ENCODE measurements around the gene CCT6A. TPM values are rescaled to one million over a fixed set of nuclear protein-coding genes. Genes with fewer than 3 reads are reported as not detected.

Gene CCT6A
- polyA plus RNA-seq, 1 donor from 2014 or later, result 275 TPM

DNA sequence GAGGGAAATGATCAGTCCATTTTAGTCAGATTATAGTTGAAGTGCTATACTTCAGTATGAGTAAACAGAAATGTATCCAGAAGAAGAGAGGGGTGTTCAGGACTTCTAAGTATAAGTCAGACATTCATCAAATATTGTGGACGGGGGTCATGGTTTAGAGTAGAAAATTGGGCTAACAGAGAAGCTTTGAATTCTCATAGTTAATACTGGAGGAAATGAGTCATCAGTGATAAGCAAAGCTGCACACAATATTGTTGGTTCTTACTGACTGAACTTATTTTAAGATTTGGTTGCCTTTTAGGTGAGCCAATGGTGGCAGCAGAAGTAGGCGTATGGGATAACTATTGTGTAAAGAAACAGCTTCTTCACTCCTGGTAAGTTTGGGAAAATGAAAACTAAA lies 10.8 kb downstream of the CCT6A start:
- Histone ChIP-seq H3K79me2 (replicated peaks; ENCODE audit: insufficient read depth, low read length) (peaks cover 3% of the 10 kb centered on the region), H4K20me1 (ENCODE audit: insufficient read depth) (no peaks in the 10 kb centered on the region), H3K4me2 (ENCODE audit: low read length) (no peak overlapping the region)

GRCh38 chr7:56063500-56063881 lies 11.9 kb downstream of the CCT6A start:
- no peaks in the 10 kb centered on the region for H3K27me3 ChIP-seq (ENCODE audit: insufficient read depth, low read depth, low read length)
- peaks cover 3% of the 10 kb centered on the region for H3K79me2 ChIP-seq (replicated peaks; ENCODE audit: insufficient read depth, low read length)
- no peaks in the 10 kb centered on the region for H3K9me3 ChIP-seq (ENCODE audit: low read length)
- H3K4me2 ChIP-seq (ENCODE audit: low read length), result no peak overlapping the region
- H3K9ac ChIP-seq (ENCODE audit: low read length), result no peak overlapping the region
- H4K20me1 ChIP-seq (ENCODE audit: insufficient read depth), result no peaks in the 10 kb centered on the region
- H2AFZ ChIP-seq (ENCODE audit: low read depth, low read length), result peak overlapping the region; percentile 56
- peak overlapping the region; percentile 94 for H3K4me3 ChIP-seq (ENCODE audit: low read length)
- H3F3A ChIP-seq (ENCODE audit: insufficient read depth, low read length, poor library complexity, severe bottlenecking), result peaks cover 4% of the 10 kb centered on the region
- H3K9me2 ChIP-seq (ENCODE audit: insufficient read depth, low read length), result no peaks in the 10 kb centered on the region
- TF ChIP-seq, protein P1, sequence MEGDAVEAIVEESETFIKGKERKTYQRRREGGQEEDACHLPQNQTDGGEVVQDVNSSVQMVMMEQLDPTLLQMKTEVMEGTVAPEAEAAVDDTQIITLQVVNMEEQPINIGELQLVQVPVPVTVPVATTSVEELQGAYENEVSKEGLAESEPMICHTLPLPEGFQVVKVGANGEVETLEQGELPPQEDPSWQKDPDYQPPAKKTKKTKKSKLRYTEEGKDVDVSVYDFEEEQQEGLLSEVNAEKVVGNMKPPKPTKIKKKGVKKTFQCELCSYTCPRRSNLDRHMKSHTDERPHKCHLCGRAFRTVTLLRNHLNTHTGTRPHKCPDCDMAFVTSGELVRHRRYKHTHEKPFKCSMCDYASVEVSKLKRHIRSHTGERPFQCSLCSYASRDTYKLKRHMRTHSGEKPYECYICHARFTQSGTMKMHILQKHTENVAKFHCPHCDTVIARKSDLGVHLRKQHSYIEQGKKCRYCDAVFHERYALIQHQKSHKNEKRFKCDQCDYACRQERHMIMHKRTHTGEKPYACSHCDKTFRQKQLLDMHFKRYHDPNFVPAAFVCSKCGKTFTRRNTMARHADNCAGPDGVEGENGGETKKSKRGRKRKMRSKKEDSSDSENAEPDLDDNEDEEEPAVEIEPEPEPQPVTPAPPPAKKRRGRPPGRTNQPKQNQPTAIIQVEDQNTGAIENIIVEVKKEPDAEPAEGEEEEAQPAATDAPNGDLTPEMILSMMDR (IDR thresholded peaks at IDR 0.05; ENCODE audit: poor library complexity, severe bottlenecking), result no peak
- TF ChIP-seq, protein P2, sequence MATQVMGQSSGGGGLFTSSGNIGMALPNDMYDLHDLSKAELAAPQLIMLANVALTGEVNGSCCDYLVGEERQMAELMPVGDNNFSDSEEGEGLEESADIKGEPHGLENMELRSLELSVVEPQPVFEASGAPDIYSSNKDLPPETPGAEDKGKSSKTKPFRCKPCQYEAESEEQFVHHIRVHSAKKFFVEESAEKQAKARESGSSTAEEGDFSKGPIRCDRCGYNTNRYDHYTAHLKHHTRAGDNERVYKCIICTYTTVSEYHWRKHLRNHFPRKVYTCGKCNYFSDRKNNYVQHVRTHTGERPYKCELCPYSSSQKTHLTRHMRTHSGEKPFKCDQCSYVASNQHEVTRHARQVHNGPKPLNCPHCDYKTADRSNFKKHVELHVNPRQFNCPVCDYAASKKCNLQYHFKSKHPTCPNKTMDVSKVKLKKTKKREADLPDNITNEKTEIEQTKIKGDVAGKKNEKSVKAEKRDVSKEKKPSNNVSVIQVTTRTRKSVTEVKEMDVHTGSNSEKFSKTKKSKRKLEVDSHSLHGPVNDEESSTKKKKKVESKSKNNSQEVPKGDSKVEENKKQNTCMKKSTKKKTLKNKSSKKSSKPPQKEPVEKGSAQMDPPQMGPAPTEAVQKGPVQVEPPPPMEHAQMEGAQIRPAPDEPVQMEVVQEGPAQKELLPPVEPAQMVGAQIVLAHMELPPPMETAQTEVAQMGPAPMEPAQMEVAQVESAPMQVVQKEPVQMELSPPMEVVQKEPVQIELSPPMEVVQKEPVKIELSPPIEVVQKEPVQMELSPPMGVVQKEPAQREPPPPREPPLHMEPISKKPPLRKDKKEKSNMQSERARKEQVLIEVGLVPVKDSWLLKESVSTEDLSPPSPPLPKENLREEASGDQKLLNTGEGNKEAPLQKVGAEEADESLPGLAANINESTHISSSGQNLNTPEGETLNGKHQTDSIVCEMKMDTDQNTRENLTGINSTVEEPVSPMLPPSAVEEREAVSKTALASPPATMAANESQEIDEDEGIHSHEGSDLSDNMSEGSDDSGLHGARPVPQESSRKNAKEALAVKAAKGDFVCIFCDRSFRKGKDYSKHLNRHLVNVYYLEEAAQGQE (IDR thresholded peaks at IDR 0.05; ENCODE audit: borderline replicate concordance), result no peak
- no peak for TF ChIP-seq RAD21 (conservative IDR thresholded peaks at IDR 0.05)
- no peak for TF ChIP-seq SMC3 (conservative IDR thresholded peaks at IDR 0.05; ENCODE audit: poor library complexity)
- TF ChIP-seq EZH2 (IDR thresholded peaks at IDR 0.05; ENCODE audit: borderline replicate concordance, insufficient read depth, low read length, poor library complexity, severe bottlenecking), result no peak
- no peak for TF ChIP-seq TAF1 (IDR thresholded peaks at IDR 0.05; ENCODE audit: low read depth)
- no peak for TF ChIP-seq MXI1 (conservative IDR thresholded peaks at IDR 0.05; ENCODE audit: poor library complexity, severe bottlenecking)
- TF ChIP-seq POLR2AphosphoS5 (IDR thresholded peaks at IDR 0.05), result no peak
- no peak for TF ChIP-seq EP300 (conservative IDR thresholded peaks at IDR 0.05; ENCODE audit: poor library complexity, severe bottlenecking)
- peaks cover 5% of the 10 kb centered on the region for H3K36me3 ChIP-seq (ENCODE audit: insufficient read depth, low read length)
- H3K27ac ChIP-seq (ENCODE audit: low read length), result peak overlapping the region; percentile 63

More for the DNA sequence above, 10.8 kb downstream of the CCT6A start:
- peaks cover 11% of the 10 kb centered on the region for H3K36me3 ChIP-seq (ENCODE audit: insufficient read depth, low read length)
- H3K9me2 ChIP-seq (ENCODE audit: insufficient read depth, low read length), result no peaks in the 10 kb centered on the region
- no peak overlapping the region for H3K4me3 ChIP-seq (ENCODE audit: low read length)
- no peak overlapping the region for H3K27ac ChIP-seq (ENCODE audit: low read length)
- H3K27me3 ChIP-seq (ENCODE audit: insufficient read depth, low read depth, low read length), result no peaks in the 10 kb centered on the region
- no peaks in the 10 kb centered on the region for H3K9me3 ChIP-seq (ENCODE audit: low read length)
- H3F3A ChIP-seq (ENCODE audit: insufficient read depth, low read length, poor library complexity, severe bottlenecking), result peaks cover 4% of the 10 kb centered on the region
- TF ChIP-seq SMC3 (conservative IDR thresholded peaks at IDR 0.05; ENCODE audit: poor library complexity) (no peak), MXI1 (conservative IDR thresholded peaks at IDR 0.05; ENCODE audit: poor library complexity, severe bottlenecking) (no peak), TAF1 (IDR thresholded peaks at IDR 0.05; ENCODE audit: low read depth) (no peak), EP300 (conservative IDR thresholded peaks at IDR 0.05; ENCODE audit: poor library complexity, severe bottlenecking) (no peak), EZH2 (IDR thresholded peaks at IDR 0.05; ENCODE audit: borderline replicate concordance, insufficient read depth, low read length, poor library complexity, severe bottlenecking) (no peak), POLR2AphosphoS5 (IDR thresholded peaks at IDR 0.05) (no peak), RAD21 (conservative IDR thresholded peaks at IDR 0.05) (no peak)
- TF ChIP-seq, protein P1 (IDR thresholded peaks at IDR 0.05; ENCODE audit: poor library complexity, severe bottlenecking), result no peak
- TF ChIP-seq, protein P2 (IDR thresholded peaks at IDR 0.05; ENCODE audit: borderline replicate concordance), result no peak
- H3K9ac ChIP-seq (ENCODE audit: low read length), result no peak overlapping the region
- H2AFZ ChIP-seq (ENCODE audit: low read depth, low read length), result no peak overlapping the region

Measured in neural cell (in vitro differentiated cells).